Liver (tissue), 9 donors: ENCODE measurements around the gene SVEP1. TPM values are rescaled to one million over a fixed set of nuclear protein-coding genes. Genes with fewer than 3 reads are reported as not detected.

ENCODE experiments used
- DNase-seq: peaks from one replicate; pipeline ENCODE4 v3.0.0-alpha.2; 2017; ENCODE audit warnings: low spot score
- H3K27ac ChIP-seq, 2 donors: one replicate each; pipeline ENCODE4 v1.7.0; 2013; ENCODE audit warnings: inconsistent platforms in 2 of 2, low read length in 2 of 2, control low read depth in 1 of 2, low read depth in 1 of 2, mild to moderate bottlenecking in 1 of 2
- H3K27me3 ChIP-seq, 4 donors: one replicate each; pipeline versions ENCODE4 v1.6.1 to v1.7.0; 2013; ENCODE audit warnings: low read length in 3 of 4, inconsistent platforms in 1 of 4, mild to moderate bottlenecking in 1 of 4, moderate library complexity in 1 of 4; ENCODE audit not compliant: control insufficient read depth in 4 of 4, insufficient read depth in 4 of 4
- H3K36me3 ChIP-seq, 4 donors: one replicate each; pipeline versions ENCODE4 v1.6.1 to v1.7.0; 2013; ENCODE audit warnings: low read length in 3 of 4, mild to moderate bottlenecking in 3 of 4, low read depth in 1 of 4, moderate library complexity in 1 of 4; ENCODE audit not compliant: control insufficient read depth in 4 of 4, insufficient read depth in 3 of 4
- H3K4me1 ChIP-seq, 4 donors: one replicate each; pipeline versions ENCODE4 v1.6.1 to v1.7.0; 2013; ENCODE audit warnings: low read length in 3 of 4, mild to moderate bottlenecking in 3 of 4, moderate library complexity in 1 of 4; ENCODE audit not compliant: control insufficient read depth in 4 of 4, insufficient read depth in 4 of 4
- H3K4me3 ChIP-seq, 3 donors: one replicate each; pipeline versions ENCODE4 v1.6.1 to v1.7.0; 2013; ENCODE audit warnings: low read length in 3 of 3, control low read depth in 1 of 3, low read depth in 1 of 3, mild to moderate bottlenecking in 1 of 3
- H3K9ac ChIP-seq, 2 donors: one replicate each; pipeline ENCODE4 v1.7.0; 2013; ENCODE audit warnings: low read length in 2 of 2, mild to moderate bottlenecking in 2 of 2, moderate library complexity in 2 of 2, control low read depth in 1 of 2, low read depth in 1 of 2
- H3K9me3 ChIP-seq, 4 donors: one replicate each; pipeline versions ENCODE4 v1.6.1 to v1.7.0; 2013; ENCODE audit warnings: low read length in 3 of 4; ENCODE audit not compliant: control insufficient read depth in 4 of 4
- EGR1 ChIP-seq, 2 donors: IDR thresholded peaks; 2 replicates each; pipeline ENCODE4 v1.6.1; 2016 to 2018; ENCODE audit warnings: antibody characterized with exemption in 2 of 2, low read depth in 2 of 2
- FOXA1 ChIP-seq: IDR thresholded peaks from 2 replicates; pipeline ENCODE4 v1.6.1; 2016; ENCODE audit warnings: antibody characterized with exemption
- FOXA2 ChIP-seq: IDR thresholded peaks from 2 replicates; pipeline ENCODE4 v1.6.1; 2016; ENCODE audit warnings: antibody characterized with exemption
- GABPA ChIP-seq, 2 donors: IDR thresholded peaks in 1 of 2; conservative IDR thresholded peaks in 1 of 2; 2 replicates each; pipeline ENCODE4 v1.6.1; 2016; ENCODE audit warnings: antibody characterized with exemption in 2 of 2, mild to moderate bottlenecking in 1 of 2, moderate library complexity in 1 of 2
- HNF4A ChIP-seq, 2 donors: conservative IDR thresholded peaks; 2 replicates each; pipeline ENCODE4 v1.6.1; 2016; ENCODE audit warnings: antibody characterized with exemption in 2 of 2, mild to moderate bottlenecking in 2 of 2
- HNF4G ChIP-seq: IDR thresholded peaks from 2 replicates; pipeline ENCODE4 v1.6.1; 2016; ENCODE audit warnings: antibody characterized with exemption
- JUND ChIP-seq, 2 donors: IDR thresholded peaks; 2 replicates each; pipeline ENCODE4 v1.6.1; 2016; ENCODE audit warnings: antibody characterized with exemption in 2 of 2
- RAD21 ChIP-seq, 2 donors: IDR thresholded peaks; 2 replicates each; pipeline ENCODE4 v1.6.1; 2016; ENCODE audit warnings: antibody characterized with exemption in 2 of 2, mild to moderate bottlenecking in 2 of 2
- RXRA ChIP-seq, 2 donors: IDR thresholded peaks; 2 replicates each; pipeline ENCODE4 v1.6.1; 2017 to 2018; ENCODE audit warnings: antibody characterized with exemption in 2 of 2, mild to moderate bottlenecking in 1 of 2
- SP1 ChIP-seq: IDR thresholded peaks from 2 replicates; pipeline ENCODE4 v1.6.1; 2018; ENCODE audit warnings: antibody characterized with exemption, mild to moderate bottlenecking
- TAF1 ChIP-seq: conservative IDR thresholded peaks from 2 replicates; pipeline ENCODE4 v1.6.1; 2016; ENCODE audit warnings: antibody characterized with exemption, mild to moderate bottlenecking
- YY1 ChIP-seq: IDR thresholded peaks from 2 replicates; pipeline ENCODE4 v1.6.1; 2016; ENCODE audit warnings: antibody characterized with exemption, mild to moderate bottlenecking
- WGBS: extraction: QIAGEN DNeasy Blood & Tissue Kit; methylation state at CpG from one replicate; pipeline ENCODE4 v1.1.7; 2013; 5-methylcytosine and 5-hydroxymethylcytosine counted together
- polyA plus RNA-seq, 2 donors: library from polyadenylated mRNA; stranded (reverse) in 1 of 2; unstranded in 1 of 2; fragments of 200-250 nt in 1 of 2; fragments of >200 nt in 1 of 2; fragmentation: Nextera tagmentation in 1 of 2; extraction: Ambion mirVana in 1 of 2; gene quantifications; one replicate each; pipeline versions ENCODE4 v1.2.1 to v1.2.3, GENCODE V29; 2013 to 2015
- total RNA-seq, 2 donors: library from RNA; depleted of rRNA; stranded (reverse); fragments of >200 nt; gene quantifications; one replicate each; pipeline ENCODE4 v1.2.3, GENCODE V29; 2014
- TF ChIP-seq, protein P1 (sequence below): IDR thresholded peaks from 2 replicates; pipeline ENCODE4 v1.6.1; 2016; ENCODE audit warnings: antibody characterized with exemption
- TF ChIP-seq, protein P2 (sequence below): IDR thresholded peaks from 2 replicates; pipeline ENCODE4 v1.6.1; 2016; ENCODE audit warnings: antibody characterized with exemption
- TF ChIP-seq, protein P3 (sequence below): IDR thresholded peaks from 2 replicates; pipeline ENCODE4 v1.6.1; 2016; ENCODE audit warnings: antibody characterized with exemption
- TF ChIP-seq, protein P4 (sequence below): fragments of 150-350 bp; IDR thresholded peaks from 2 replicates; pipeline ENCODE4 v1.5.1; 2017; ENCODE audit warnings: improper control_type of control experiment, low read depth, low read length; ENCODE audit not compliant: missing input control
- donor health status: healthy.
- donor health status: healthy.
- donor health status: healthy.
- donor health status: healthy.
- donor health status: healthy.

SVEP1 gene
- total and polyA plus RNA-seq, 4 donors, result 0.58 to 7.5 (median 1.8) TPM

DNA sequence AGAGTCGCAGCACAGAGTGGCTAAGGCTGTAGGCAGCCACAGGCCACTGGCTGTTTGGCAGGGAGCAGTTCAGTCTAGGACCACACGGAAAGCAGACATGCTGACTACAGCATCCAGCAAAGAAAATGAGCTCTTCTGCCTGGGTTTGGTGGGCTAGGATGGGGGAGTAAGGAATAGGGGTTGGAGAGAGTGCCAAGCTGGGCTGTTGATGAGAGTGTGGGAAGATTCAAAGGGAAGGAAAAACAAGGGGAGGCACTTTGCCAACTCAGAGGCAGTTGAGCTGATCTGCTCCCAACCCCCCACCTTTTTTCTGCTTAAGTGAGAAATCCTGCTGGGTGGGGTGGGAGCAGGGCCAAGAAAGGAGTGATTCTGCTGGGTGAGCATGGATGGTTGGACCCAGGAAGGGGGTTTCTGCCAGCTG, 35.9 kb downstream of the SVEP1 start:
- Histone ChIP-seq H3K9me3 (no peaks in the 10 kb centered on the region), H3K27ac (no peak overlapping the region), H3K36me3 (no peaks in the 10 kb centered on the region), H3K4me3 (no peak overlapping the region), H3K27me3 (no peaks in the 10 kb centered on the region), H3K4me1 (no peaks in the 10 kb centered on the region), H3K9ac (no peak overlapping the region)
- WGBS, result 64% methylated on average over 2 of the region's 2 CpGs
- DNase-seq, result no peak
- TF ChIP-seq RXRA (IDR thresholded peaks at IDR 0.05), result no peak
- TF ChIP-seq, protein P1, sequence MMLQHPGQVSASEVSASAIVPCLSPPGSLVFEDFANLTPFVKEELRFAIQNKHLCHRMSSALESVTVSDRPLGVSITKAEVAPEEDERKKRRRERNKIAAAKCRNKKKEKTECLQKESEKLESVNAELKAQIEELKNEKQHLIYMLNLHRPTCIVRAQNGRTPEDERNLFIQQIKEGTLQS, result no peak
- TF ChIP-seq, protein P2, sequence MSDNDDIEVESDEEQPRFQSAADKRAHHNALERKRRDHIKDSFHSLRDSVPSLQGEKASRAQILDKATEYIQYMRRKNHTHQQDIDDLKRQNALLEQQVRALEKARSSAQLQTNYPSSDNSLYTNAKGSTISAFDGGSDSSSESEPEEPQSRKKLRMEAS, result no peak
- no peak for TF ChIP-seq HNF4G
- TF ChIP-seq RAD21 (IDR thresholded peaks at IDR 0.05), result no peak
- TF ChIP-seq FOXA2, result no peak
- TF ChIP-seq SP1, result no peak
- TF ChIP-seq YY1, result no peak
- no peak for TF ChIP-seq JUND (IDR thresholded peaks at IDR 0.05)

DNA sequence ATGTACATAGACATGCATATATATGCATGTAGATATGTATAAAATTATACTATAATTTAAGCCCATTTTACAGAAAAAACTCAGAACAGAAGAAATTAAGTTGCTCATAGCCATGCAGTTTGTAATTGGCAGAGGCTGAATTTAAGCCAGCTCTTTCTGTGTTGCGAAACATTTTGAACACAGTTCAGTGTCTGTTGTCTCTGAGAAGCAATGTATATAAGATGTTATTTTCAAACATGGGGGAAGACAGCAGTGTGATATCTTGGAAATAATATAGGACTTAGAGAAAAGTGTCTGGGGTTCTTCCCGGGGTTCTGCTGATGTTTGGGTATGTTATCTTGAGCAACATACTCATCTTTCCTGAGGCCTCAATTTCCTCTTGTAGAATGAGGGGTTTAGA, 37.6 kb downstream of the SVEP1 start:
- no peak for DNase-seq
- no peaks in the 10 kb centered on the region for H3K9me3 ChIP-seq
- no peaks in the 10 kb centered on the region for H3K27me3 ChIP-seq
- H3K4me3 ChIP-seq, result no peak overlapping the region
- no peak overlapping the region for H3K27ac ChIP-seq
- TF ChIP-seq RAD21 (IDR thresholded peaks at IDR 0.05), result no peak
- no peak for TF ChIP-seq JUND (IDR thresholded peaks at IDR 0.05)
- TF ChIP-seq TAF1, result no peak
- no peak for TF ChIP-seq FOXA1
- TF ChIP-seq GABPA (IDR thresholded peaks at IDR 0.05 in 1 of 2, conservative IDR thresholded peaks at IDR 0.05 in 1 of 2), result no peak
- TF ChIP-seq, protein P3, sequence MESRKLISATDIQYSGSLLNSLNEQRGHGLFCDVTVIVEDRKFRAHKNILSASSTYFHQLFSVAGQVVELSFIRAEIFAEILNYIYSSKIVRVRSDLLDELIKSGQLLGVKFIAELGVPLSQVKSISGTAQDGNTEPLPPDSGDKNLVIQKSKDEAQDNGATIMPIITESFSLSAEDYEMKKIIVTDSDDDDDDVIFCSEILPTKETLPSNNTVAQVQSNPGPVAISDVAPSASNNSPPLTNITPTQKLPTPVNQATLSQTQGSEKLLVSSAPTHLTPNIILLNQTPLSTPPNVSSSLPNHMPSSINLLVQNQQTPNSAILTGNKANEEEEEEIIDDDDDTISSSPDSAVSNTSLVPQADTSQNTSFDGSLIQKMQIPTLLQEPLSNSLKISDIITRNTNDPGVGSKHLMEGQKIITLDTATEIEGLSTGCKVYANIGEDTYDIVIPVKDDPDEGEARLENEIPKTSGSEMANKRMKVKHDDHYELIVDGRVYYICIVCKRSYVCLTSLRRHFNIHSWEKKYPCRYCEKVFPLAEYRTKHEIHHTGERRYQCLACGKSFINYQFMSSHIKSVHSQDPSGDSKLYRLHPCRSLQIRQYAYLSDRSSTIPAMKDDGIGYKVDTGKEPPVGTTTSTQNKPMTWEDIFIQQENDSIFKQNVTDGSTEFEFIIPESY, result no peak
- no peak for TF ChIP-seq YY1
- no peak for TF ChIP-seq HNF4A (conservative IDR thresholded peaks at IDR 0.05)
- TF ChIP-seq RXRA (IDR thresholded peaks at IDR 0.05), result no peak
- TF ChIP-seq FOXA2, result no peak
- TF ChIP-seq, protein P4, sequence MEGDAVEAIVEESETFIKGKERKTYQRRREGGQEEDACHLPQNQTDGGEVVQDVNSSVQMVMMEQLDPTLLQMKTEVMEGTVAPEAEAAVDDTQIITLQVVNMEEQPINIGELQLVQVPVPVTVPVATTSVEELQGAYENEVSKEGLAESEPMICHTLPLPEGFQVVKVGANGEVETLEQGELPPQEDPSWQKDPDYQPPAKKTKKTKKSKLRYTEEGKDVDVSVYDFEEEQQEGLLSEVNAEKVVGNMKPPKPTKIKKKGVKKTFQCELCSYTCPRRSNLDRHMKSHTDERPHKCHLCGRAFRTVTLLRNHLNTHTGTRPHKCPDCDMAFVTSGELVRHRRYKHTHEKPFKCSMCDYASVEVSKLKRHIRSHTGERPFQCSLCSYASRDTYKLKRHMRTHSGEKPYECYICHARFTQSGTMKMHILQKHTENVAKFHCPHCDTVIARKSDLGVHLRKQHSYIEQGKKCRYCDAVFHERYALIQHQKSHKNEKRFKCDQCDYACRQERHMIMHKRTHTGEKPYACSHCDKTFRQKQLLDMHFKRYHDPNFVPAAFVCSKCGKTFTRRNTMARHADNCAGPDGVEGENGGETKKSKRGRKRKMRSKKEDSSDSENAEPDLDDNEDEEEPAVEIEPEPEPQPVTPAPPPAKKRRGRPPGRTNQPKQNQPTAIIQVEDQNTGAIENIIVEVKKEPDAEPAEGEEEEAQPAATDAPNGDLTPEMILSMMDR, result no peak
- 78% methylated on average over 2 of the region's 2 CpGs for WGBS
- H3K9ac ChIP-seq, result no peak overlapping the region
- H3K36me3 ChIP-seq, result no peaks in the 10 kb centered on the region
- no peaks in the 10 kb centered on the region for H3K4me1 ChIP-seq

DNA sequence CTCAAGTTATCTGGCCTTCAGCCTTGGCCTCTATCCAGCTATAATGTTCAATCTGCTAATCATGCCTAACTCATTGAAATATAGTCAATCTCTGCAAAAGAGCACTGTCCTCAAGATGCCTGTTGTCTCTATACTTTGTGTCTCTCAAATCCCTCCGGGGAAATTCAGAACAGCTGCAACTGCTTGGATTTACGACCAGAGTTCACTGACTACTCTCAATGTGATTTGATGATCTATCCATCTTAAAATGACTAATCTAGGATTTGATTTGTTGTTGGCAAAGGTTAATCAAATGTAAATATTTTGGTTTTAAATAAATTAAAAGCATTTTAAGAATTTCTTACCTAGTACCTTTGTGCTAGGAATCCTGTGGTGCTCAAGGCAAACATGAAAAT, 40.9 kb downstream of the SVEP1 start:
- Histone ChIP-seq H3K9ac (no peak overlapping the region), H3K27me3 (no peaks in the 10 kb centered on the region), H3K36me3 (no peaks in the 10 kb centered on the region), H3K27ac (no peak overlapping the region), H3K4me1 (no peaks in the 10 kb centered on the region), H3K9me3 (peaks cover 0 to 3% (median 2%) of the 10 kb centered on the region in 4 donors), H3K4me3 (no peak overlapping the region)
- 74% methylated on average over 2 of the region's 2 CpGs for WGBS
- DNase-seq, result no peak
- TF ChIP-seq RAD21 (IDR thresholded peaks at IDR 0.05) (no peak), HNF4A (conservative IDR thresholded peaks at IDR 0.05) (no peak), SP1 (no peak), RXRA (IDR thresholded peaks at IDR 0.05) (no peak), EGR1 (IDR thresholded peaks at IDR 0.05; ENCODE audit: low read depth in 2 of 2) (no peak), JUND (IDR thresholded peaks at IDR 0.05) (no peak), GABPA (IDR thresholded peaks at IDR 0.05 in 1 of 2, conservative IDR thresholded peaks at IDR 0.05 in 1 of 2) (no peak), YY1 (no peak), HNF4G (no peak)
- TF ChIP-seq, protein P1, result no peak
- TF ChIP-seq, protein P2, result no peak
- TF ChIP-seq, protein P4, result no peak
